NAMALWA (cell line): ENCODE measurements around the gene CAMK2G.
"Not testable (repeated sequence)": the region's sequence is repeated elsewhere in the genome, so short reads cannot be mapped to it uniquely, and the experiment has no call there.

ENCODE experiments used
- DNase-seq: peaks from one replicate; pipeline ENCODE4 v3.0.0-alpha.2; 2015; ENCODE audit warnings: low spot score

Gene CAMK2G

DNA sequence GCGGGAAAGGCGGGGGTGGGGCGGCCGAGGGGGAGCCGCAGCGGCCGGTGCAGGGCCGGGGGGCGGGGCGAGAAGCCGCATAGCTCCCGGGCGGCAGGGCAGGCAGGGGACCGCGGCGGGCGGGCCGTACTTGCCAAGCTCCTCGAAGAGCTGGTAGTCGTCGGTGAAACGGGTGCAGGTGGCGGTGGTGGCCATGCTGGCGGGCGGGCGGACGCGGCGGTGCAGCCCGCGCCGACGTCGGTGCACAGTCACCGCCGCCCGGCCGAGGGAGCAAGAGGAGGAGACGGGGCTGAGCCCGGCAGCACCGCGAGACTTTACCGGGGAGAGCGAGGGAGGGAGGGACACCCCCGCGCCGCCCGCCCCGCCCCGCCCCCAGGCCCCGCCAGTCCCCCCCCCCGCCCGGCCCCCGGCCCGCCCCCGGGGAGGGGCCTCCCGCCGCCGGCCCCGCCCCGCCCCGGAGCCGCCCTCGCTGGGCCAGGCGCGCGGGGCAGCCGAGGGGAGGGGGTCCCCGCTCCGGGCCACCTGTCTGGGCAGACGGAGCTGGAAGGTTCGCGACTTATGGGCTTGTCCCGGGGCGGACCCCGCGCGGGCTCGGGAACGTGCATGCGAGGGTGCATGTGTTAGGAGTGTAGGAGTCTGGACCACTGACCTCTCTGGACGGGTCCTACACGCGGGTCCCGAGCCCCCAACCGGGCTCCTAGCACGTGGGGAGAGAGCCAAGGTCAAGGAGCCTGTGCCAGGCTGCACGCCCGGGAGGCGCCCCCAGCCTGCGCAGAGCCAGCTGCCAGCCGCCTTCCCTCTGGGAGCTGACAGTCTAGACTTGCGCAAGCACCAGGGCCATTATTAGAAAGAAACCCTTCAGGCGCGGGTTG, at the start of gene CAMK2G:
Gene CAMK2G, minus strand, starts transcription at position 289 of the 872 bp plus-strand sequence. Its CDS starts 94 bp downstream, at position 195.
- peak; percentile 73 for DNase-seq

- no peak for DNase-seq
These were observed 48.4 kb upstream of the CAMK2G start for GRCh38 chr10:73922864-73923133.

DNA sequence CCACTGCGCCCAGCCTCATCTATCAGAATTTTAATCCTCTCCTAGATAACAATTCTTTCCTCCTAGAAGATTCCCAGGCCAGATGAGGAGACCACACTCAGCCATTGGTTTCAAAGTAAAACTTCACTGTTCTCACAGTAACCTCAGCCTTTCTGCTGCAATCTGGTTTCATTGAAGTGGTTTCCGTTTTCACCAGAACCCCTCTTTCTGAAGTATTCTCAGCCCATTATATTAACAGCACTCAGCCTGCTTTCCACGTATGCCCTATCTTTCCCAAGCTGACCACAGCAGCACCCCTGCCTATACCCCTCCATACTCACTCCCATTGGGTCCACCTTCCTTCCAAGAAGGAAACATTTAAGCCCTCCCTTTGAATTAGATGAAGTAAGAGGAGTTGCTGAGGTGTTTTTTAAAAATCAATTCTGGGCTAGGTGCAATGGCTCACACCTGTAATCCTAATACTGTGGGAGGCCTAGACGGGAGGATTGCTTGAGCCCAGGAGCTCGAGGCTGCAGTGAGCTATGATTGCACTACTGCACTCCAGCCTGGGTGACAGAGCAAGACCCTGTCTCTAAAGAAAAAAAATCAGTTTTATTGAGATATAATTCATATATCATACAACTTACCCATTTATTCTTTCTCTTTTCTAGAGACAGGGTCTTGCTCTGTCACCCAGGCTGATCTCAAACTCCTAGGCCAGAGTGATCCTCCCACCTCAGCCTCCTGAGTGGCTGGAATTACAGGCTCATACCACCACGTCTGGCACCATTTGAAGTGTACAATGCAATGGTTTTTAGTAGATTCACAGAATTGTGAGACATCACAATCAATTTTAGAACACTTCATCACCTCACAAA, 47.9 kb upstream of the CAMK2G start:
- no peak for DNase-seq

DNA sequence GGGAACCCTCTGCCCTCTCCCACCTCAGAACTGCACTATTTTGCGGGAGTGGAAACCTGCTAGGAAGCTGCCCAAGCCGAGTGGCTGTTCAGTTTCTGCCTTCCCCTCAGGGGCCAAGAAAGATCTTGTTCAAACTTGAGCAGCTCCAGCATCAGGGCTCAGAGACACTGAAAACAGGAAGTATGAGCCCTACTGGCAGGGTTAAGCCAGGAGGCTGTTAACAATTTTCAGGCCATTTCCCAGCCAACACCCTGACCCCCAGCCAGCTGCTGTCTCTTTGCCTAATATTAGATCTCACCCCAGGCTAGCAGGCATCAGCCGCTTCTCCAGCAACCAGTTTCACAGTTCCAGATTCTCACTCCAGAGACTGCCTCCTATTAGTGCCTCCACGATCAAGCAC, 45.7 kb upstream of the CAMK2G start:
- peak; percentile 38 for DNase-seq

DNA sequence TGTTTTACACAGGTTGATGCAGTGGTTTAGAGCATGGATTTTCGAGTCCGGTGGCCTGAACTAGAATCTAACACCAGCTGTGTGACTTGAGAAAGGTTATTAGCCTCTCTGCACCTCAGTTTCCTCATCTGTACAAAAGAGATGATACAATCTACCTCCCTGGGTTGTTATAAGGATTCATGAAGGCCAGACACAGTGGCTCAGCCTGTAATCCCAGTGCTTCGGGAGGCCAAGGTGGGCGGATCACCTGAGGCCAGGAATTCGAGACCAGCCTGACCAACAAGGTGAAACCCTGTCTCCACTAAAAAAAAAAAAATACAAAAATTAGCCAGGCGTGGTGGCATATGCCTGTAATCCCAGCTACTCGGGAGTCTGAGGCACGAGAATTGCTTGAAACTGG, 45.1 kb upstream of the CAMK2G start:
- not testable (repeated sequence) for DNase-seq

DNA sequence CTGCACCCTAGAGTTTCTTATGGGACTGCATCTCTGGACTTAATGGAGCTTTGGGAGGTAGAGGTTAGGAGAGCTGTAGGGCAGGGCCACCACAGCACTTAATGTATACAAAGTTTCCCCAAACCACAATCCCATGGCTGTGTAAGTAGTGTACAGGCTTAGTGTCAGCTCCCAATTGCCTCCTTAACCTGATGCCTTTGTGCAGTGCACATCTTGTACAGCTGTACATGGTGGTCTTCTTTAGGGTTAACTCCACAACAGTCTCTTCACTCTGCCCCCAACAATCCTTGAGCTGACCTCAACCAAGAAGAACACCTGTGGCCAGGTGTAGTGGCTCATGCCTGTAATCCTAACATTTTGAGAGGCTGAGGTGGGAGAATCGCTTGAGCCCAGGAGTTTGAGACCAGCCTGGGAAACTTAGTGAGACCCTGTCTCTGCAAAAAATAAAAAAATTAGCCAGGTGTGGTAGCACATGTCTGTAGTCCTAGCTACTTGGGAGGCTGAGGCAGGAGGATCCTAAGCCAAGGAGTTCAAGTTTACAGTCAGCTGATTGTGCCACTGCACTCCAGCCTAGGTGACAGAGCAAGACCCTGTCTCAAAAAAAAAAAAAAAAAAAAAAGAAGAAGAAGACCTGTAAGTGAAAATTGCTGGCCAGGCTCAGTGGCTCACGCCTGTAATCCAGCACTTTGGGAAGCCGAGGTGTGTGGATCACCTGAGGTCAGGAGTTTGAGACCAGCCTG, 43.4 kb upstream of the CAMK2G start:
- no peak for DNase-seq

- DNase-seq, result no peak
These were observed 42.6 kb upstream of the CAMK2G start for GRCh38 chr10:73916761-73917470.

- DNase-seq, result no peak
These were observed 41.0 kb upstream of the CAMK2G start for GRCh38 chr10:73915206-73915851.

DNA sequence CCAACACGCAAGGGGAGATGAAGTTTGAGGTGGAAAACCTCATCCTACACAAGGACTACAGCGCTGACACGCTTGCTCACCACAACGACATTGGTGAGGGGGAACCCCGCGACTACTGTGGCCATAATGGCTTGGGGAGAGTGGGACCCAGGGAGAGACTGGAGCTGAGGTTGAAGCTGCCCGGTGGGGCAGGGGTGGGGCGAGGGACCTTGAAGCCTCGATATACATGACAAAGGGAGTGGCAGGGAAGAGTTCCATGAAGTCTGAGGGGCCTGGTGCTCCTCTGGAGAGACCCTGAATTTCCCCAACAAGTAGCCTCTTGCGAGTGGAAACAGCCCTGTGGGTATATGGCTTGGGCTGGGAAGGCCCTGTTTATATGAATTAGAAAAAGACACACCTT, 39.7 kb upstream of the CAMK2G start:
- no peak for DNase-seq

- DNase-seq, result no peak
These were observed 37.2 kb upstream of the CAMK2G start for GRCh38 chr10:73911553-73912004.

- DNase-seq, result no peak
These were observed 36.6 kb upstream of the CAMK2G start, which contains the start of gene PLAU for GRCh38 chr10:73910764-73911552. TSS of gene PLAU (plus strand) at chr10:73911132. CDS start at chr10:73911556, 424 bp downstream.

DNA sequence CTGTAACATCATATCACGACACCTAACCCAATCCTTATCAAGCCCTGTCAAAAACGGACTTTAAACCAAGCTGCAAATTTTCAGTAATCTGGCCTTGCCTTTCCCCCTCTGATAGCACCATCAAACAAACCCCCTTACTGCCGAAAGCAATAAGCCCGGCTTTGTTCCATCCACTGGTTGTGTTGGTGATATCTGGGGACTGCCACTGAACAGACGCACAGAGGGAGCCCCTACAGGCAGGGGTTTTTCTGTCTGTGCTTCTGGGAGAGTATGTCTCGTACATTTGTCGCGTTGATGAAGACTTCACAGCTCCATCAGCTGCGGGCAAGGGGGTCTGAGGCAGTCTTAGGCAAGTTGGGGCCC, 36.0 kb upstream of the CAMK2G start:
- DNase-seq, result no peak

DNA sequence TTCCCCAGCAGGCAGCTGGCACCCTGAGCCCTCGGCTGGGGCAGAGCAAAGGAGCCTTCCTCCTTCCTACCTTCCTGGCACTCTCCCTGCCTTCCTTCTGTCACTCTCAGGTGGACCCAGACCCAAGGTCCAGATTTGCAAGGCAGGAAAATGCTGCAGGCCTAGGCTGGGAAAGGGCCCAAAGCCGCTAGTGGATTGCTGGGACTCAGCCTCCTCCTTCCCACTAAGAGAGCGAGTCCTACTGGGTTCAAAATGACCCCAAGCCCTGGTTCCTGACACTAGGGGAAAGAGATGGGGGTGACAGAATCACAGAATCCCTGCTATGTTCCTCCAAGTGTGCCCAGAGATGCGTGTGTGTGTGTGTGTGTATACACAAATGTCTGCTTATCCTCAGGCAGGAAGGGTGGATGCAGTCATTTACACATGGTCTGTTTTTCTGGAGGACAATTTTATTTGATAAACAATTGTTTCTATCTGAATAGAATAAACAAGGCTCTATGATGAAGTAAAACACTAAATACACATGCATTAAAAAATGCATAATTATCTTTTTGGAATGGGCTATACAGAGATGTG, 35.3 kb upstream of the CAMK2G start:
- DNase-seq, result no peak

- no peak for DNase-seq
These were observed 34.6 kb upstream of the CAMK2G start for GRCh38 chr10:73908853-73909539.

DNA sequence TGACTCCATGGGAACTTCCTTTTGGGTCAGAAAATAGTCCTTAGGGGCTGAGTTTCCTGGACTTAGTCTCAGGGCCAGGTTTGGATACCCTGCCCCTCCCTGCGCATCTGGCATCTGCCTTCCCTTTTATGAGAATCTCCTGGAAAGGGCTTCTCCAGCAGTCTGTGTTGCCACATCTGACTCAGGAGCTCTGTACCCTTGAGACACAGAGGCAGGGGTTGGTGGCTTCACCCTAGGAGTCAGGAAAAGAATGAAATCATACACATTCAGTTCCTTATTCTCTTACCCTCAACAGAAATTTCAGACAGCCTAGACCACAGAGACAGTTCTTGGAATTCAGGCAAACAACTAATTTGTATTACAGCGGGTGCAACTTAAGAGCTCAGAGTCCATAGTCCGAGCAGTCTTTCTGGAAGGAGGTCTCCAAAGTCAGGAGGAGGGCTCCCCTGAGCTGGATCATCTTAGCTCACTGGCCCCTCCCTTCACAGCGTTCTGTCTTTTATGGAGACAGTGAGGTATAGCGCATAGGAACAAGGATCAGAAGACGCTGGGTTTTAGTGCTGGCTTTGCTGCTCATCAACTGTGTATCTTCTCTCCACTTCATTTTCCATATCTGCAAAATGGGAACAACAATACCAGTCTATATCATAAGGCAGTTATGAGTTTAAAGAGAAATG, 33.6 kb upstream of the CAMK2G start:
- DNase-seq, result no peak

DNA sequence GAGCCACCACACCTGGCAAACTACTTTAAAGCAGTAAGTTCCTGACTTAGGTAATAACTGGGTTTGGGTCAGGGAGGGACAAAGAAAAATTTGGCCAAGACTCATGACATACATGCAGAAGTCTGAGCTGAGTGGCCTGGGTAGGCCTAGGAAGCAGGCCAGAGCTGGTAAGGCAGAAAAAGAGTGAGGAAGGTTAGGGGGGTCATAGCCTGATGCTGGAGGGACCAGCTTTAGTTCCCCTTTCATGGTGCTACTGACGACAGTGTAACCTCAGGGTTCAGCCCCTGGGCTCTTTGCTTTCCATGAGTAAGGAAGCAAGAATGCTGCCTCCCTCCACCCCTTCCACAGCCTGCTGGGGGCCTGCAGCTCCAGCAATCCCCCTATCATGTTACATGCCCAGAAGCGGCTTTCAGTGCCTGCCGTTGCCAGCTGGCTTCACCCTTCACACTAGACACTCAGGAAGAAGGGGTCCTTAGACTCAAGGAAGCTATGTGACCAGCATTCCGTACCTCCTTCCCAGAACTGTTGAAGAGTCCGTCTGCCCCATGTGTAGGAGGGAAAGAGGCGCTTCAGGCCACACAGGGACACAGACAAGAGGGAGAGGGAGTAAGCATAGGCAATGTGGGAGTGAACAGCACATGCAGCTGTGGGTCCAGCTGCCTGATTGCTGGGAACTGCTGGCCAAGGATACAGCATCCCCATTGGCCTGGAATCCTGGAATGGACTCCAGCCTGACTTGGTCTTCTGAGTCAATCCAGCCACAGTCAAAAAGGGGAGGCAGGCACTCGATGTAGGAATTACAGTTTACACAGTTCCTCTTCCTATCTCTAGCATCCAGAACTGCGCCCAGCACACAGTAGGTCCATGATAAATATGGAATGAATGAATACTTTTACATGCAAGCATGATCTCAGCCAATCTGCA, 32.4 kb upstream of the CAMK2G start:
- DNase-seq, result no peak

- DNase-seq, result no peak
These were observed 31.1 kb upstream of the CAMK2G start for GRCh38 chr10:73905256-73906020.
